K562 (cell line): Measurements from ENCODE around the gene PPCDC. TPM values are rescaled to one million over a fixed set of nuclear protein-coding genes. Genes with fewer than 3 reads are reported as not detected.

Source experiments
- ASH1L ChIP-seq: fragments of 450-650 bp; IDR thresholded peaks from 2 replicates; pipeline ENCODE4 v1.6.1; 2018; ENCODE audit warnings: borderline replicate concordance, mild to moderate bottlenecking, low read depth; ENCODE audit not compliant: partially characterized antibody
- CBX3 ChIP-seq, 2 experiments: IDR thresholded peaks; 1 replicate in 1 of 2; 2 replicates in 1 of 2; pipeline ENCODE4 v1.6.1; 2012; ENCODE audit warnings: inconsistent platforms in 2 of 2, low read length in 2 of 2, borderline replicate concordance in 1 of 2, control low read depth in 1 of 2
- CCAR2 ChIP-seq: fragments of 200-400 bp; formaldehyde crosslinking; IDR thresholded peaks from 2 replicates; pipeline ENCODE4 v1.6.1; 2017; ENCODE audit warnings: mild to moderate bottlenecking, low read depth, low read length
- CCNT2 ChIP-seq: IDR thresholded peaks from 2 replicates; pipeline ENCODE4 v1.6.1; 2011; ENCODE audit warnings: borderline replicate concordance, low read depth, mild to moderate bottlenecking, moderate library complexity, mixed read lengths, low read length; ENCODE audit not compliant: insufficient read length; ENCODE audit errors: extremely low read depth
- E2F3 ChIP-seq: fragments of 250-450 bp; sonication (Bioruptor Pico); IDR thresholded peaks from 2 replicates; pipeline ENCODE4 v1.4.0; 2020; ENCODE audit warnings: mild to moderate bottlenecking
- FOSL1 ChIP-seq: fragments of 200-800 bp; sonication (Bioruptor generic); conservative IDR thresholded peaks from 2 replicates; pipeline ENCODE4 v1.6.1; 2016; ENCODE audit warnings: missing genetic modification characterization, missing compliant biosample characterization
- JUN ChIP-seq, 2 experiments: sonication (generic) in 1 of 2; formaldehyde crosslinking in 1 of 2; IDR thresholded peaks; 2 replicates each; pipeline versions ENCODE4 v1.6.1 to v1.8.0; 2012 to 2022; ENCODE audit warnings: borderline replicate concordance in 2 of 2, mild to moderate bottlenecking in 2 of 2, improper control_type of control experiment in 1 of 2, low read depth in 1 of 2, low read length in 1 of 2, missing genetic modification reagents in 1 of 2
- L3MBTL2 ChIP-seq: fragments of 450-650 bp; IDR thresholded peaks from 2 replicates; pipeline ENCODE4 v1.6.1; 2016; ENCODE audit warnings: mild to moderate bottlenecking, moderate library complexity
- NELFE ChIP-seq: IDR thresholded peaks from 2 replicates; pipeline ENCODE4 v1.6.1; 2011; ENCODE audit warnings: mild to moderate bottlenecking; ENCODE audit not compliant: insufficient read depth, insufficient read length
- NFRKB ChIP-seq: fragments of 450-650 bp; IDR thresholded peaks from 2 replicates; pipeline ENCODE4 v1.6.1; 2016; ENCODE audit warnings: low read depth
- NR2C2 ChIP-seq, 2 experiments: fragments of 200-800 bp in 1 of 2; sonication (Bioruptor generic) in 1 of 2; sonication (generic) in 1 of 2; formaldehyde crosslinking in 1 of 2; IDR thresholded peaks; 2 replicates each; pipeline versions ENCODE4 v1.6.1 to v1.8.0; 2016 to 2022; ENCODE audit warnings: mild to moderate bottlenecking in 1 of 2, missing compliant biosample characterization in 1 of 2, missing genetic modification characterization in 1 of 2, missing genetic modification reagents in 1 of 2
- PHTF2 ChIP-seq: fragments of 250-450 bp; sonication (Bioruptor Pico); IDR thresholded peaks from 2 replicates; pipeline ENCODE4 v1.5.0; 2021; ENCODE audit warnings: mild to moderate bottlenecking
- RBBP5 ChIP-seq: fragments of 200-600 bp; sonication (generic); IDR thresholded peaks from 2 replicates; pipeline ENCODE4 v1.6.1; 2012; ENCODE audit warnings: borderline replicate concordance, mild to moderate bottlenecking, low read length, control low read depth, inconsistent platforms; ENCODE audit not compliant: insufficient read depth, poor library complexity, severe bottlenecking
- RHOXF2B ChIP-seq: fragments of 250-450 bp; sonication (Bioruptor Pico); conservative IDR thresholded peaks from 2 replicates; pipeline ENCODE4 v1.5.1; 2021
- THAP7 ChIP-seq: fragments of 250-450 bp; sonication (Bioruptor Pico); IDR thresholded peaks from 2 replicates; pipeline ENCODE4 v1.5.0; 2021
- UBTF ChIP-seq, 2 experiments: IDR thresholded peaks; 2 replicates each; pipeline ENCODE4 v1.6.1; 2012; ENCODE audit warnings: improper control_type of control experiment in 2 of 2, low read depth in 2 of 2, low read length in 2 of 2, borderline replicate concordance in 1 of 2
- WHSC1 ChIP-seq: IDR thresholded peaks from one replicate; pipeline ENCODE4 v1.6.1; 2012; ENCODE audit warnings: low read length, control low read depth, inconsistent platforms
- YBX1 ChIP-seq: fragments of 450-650 bp; IDR thresholded peaks from 2 replicates; pipeline ENCODE4 v1.7.1; 2016; ENCODE audit warnings: mild to moderate bottlenecking
- ZNF592 ChIP-seq: fragments of 450-650 bp; IDR thresholded peaks from 2 replicates; pipeline ENCODE4 v1.6.1; 2017; ENCODE audit warnings: antibody characterized with exemption, mild to moderate bottlenecking
- ZNF778 ChIP-seq: fragments of 450-650 bp; formaldehyde crosslinking; IDR thresholded peaks from 2 replicates; pipeline ENCODE4 v1.4.0; 2020; ENCODE audit warnings: mild to moderate bottlenecking, moderate library complexity
- polyA plus RNA-seq, 8 experiments: library from polyadenylated mRNA; depleted of rRNA in 4 of 8; stranded (reverse) in 5 of 8; unstranded in 3 of 8; fragments of >200 nt; fragmentation: Nextera tagmentation in 2 of 8; fragmentation: Illumina TruSeq in 1 of 8; extraction: Ambion mirVana in 2 of 8; extraction: Trizol in 1 of 8; gene quantifications; 2 replicates each; pipeline versions ENCODE4 v1.2.1 to v1.2.3, GENCODE V29; 2011 to 2014; ENCODE audit warnings: inconsistent platforms in 1 of 8, missing spikeins in 1 of 8
- total RNA-seq, 7 experiments: library from RNA; depleted of rRNA in 6 of 7; stranded (reverse); fragments of >200 nt in 6 of 7; fragmentation: Illumina TruSeq in 2 of 7; extraction: Trizol in 2 of 7; gene quantifications; 2 replicates each; pipeline versions ENCODE4 v1.2.1 to v1.2.3, GENCODE V29; 2011 to 2021; ENCODE audit warnings: low replicate concordance in 1 of 7

The PPCDC gene
- total and polyA plus RNA-seq, 9 of the 15 experiments (the other 6 are each of a cell fraction or from before 2014, with no cell fraction given), result 10.9 to 53.6 (median 16.7) TPM

- TF ChIP-seq CCAR2 (no peak), JUN (IDR thresholded peaks at IDR 0.05; ENCODE audit: borderline replicate concordance, low read depth, low read length) (no peak), JUN (CRISPR knock-in tag; IDR thresholded peaks at IDR 0.05; ENCODE audit: borderline replicate concordance) (no peak), ZNF592 (0 out of 2 replicates have a peak, but pooled peaks have one; percentile 2), YBX1 (no peak), ASH1L (no peak), CCNT2 (no peak), ZNF778 (CRISPR knock-in tag) (no peak), CBX3 (IDR thresholded peaks at IDR 0.05; ENCODE audit: borderline replicate concordance in 1 of 2, low read length in 2 of 2) (no peak), RBBP5 (no peak), NFRKB (no peak), NR2C2 (CRISPR knock-in tag; IDR thresholded peaks at IDR 0.05) (no peak), NR2C2 (tag; IDR thresholded peaks at IDR 0.05) (no peak), E2F3 (CRISPR knock-in tag) (no peak), RHOXF2B (CRISPR knock-in tag) (no peak), PHTF2 (CRISPR knock-in tag) (no peak), L3MBTL2 (0 out of 2 replicates have a peak, but pooled peaks have one; percentile 18), THAP7 (CRISPR knock-in tag) (no peak), UBTF (IDR thresholded peaks at IDR 0.05; ENCODE audit: borderline replicate concordance in 1 of 2, low read depth in 2 of 2, low read length in 2 of 2) (no peak), WHSC1 (no peak), FOSL1 (peak; percentile 42; the same call in 1 of the 2 replicates), NELFE (no peak)
Observed at GRCh38 chr15:75090388-75090734, 67.0 kb downstream of the PPCDC start (continued).
